Neural cell (in vitro differentiated cells): Measurements from ENCODE around the gene RNF213. TPM values are rescaled to one million over a fixed set of nuclear protein-coding genes. Genes with fewer than 3 reads are reported as not detected.

Experiments used
- H2AFZ ChIP-seq: fragments of 200-600, 300-800 bp; sonication (generic), shearing (Covaris generic); 2 replicates; pipeline ENCODE4 v1.6.0; 2014; ENCODE audit warnings: low read depth, mild to moderate bottlenecking, antibody characterized with exemption, low read length, moderate library complexity
- H3F3A ChIP-seq: fragments of 200-600 bp; shearing (Covaris generic); 2 replicates; pipeline ENCODE4 v1.6.1; 2016; ENCODE audit warnings: mild to moderate bottlenecking, moderate library complexity, mixed read lengths, antibody characterized with exemption, low read length; ENCODE audit not compliant: insufficient read depth, poor library complexity, severe bottlenecking
- H3K27ac ChIP-seq: fragments of 200-600, 300-800 bp; sonication (generic), shearing (Covaris generic); 2 replicates; pipeline ENCODE4 v1.5.1; 2014; ENCODE audit warnings: mild to moderate bottlenecking, low read length, moderate library complexity
- H3K27me3 ChIP-seq: fragments of 300-800, 200-600 bp; sonication (generic), shearing (Covaris generic); 2 replicates; pipeline ENCODE4 v1.6.0; 2014; ENCODE audit warnings: mild to moderate bottlenecking, low read depth, low read length, moderate library complexity; ENCODE audit not compliant: insufficient read depth
- H3K36me3 ChIP-seq: fragments of 300-800, 200-600 bp; sonication (generic), shearing (Covaris generic); 2 replicates; pipeline ENCODE4 v1.5.1; 2014; ENCODE audit warnings: mild to moderate bottlenecking, antibody characterized with exemption, low read length, moderate library complexity; ENCODE audit not compliant: insufficient read depth
- H3K4me2 ChIP-seq: fragments of 300-800, 200-600 bp; sonication (generic), shearing (Covaris generic); 2 replicates; pipeline ENCODE4 v1.6.0; 2014; ENCODE audit warnings: mild to moderate bottlenecking, low read length
- H3K4me3 ChIP-seq: fragments of 300-800, 200-600 bp; sonication (generic), shearing (Covaris generic); 2 replicates; pipeline ENCODE4 v1.5.1; 2014; ENCODE audit warnings: mild to moderate bottlenecking, low read length, moderate library complexity
- H3K79me2 ChIP-seq: fragments of 200-600 bp; shearing (Covaris generic); replicated peaks from 2 replicates; pipeline ENCODE4 v1.6.0; 2014; ENCODE audit warnings: mild to moderate bottlenecking, low read length, moderate library complexity; ENCODE audit not compliant: insufficient read depth
- H3K9ac ChIP-seq: fragments of 300-800, 200-600 bp; sonication (generic), shearing (Covaris generic); 2 replicates; pipeline ENCODE4 v1.6.1; 2016; ENCODE audit warnings: mild to moderate bottlenecking, low read length, mixed read lengths
- H3K9me2 ChIP-seq: fragments of 200-600 bp; shearing (Covaris generic); 2 replicates; pipeline ENCODE4 v1.6.1; 2016; ENCODE audit warnings: mild to moderate bottlenecking, low read length, mixed read lengths; ENCODE audit not compliant: insufficient read depth
- H3K9me3 ChIP-seq: fragments of 200-600, 300-800 bp; sonication (generic), shearing (Covaris generic); 2 replicates; pipeline ENCODE4 v1.6.1; 2016; ENCODE audit warnings: mild to moderate bottlenecking, mixed run types, low read length, moderate library complexity, mixed read lengths
- H4K20me1 ChIP-seq: fragments of 200-600 bp; shearing (Covaris generic); 2 replicates; pipeline ENCODE4 v1.6.1; 2016; ENCODE audit warnings: mild to moderate bottlenecking, mixed run types; ENCODE audit not compliant: insufficient read depth
- EP300 ChIP-seq: fragments of 450-650 bp; conservative IDR thresholded peaks from 2 replicates; pipeline ENCODE4 v1.6.1; 2014; ENCODE audit warnings: antibody characterized with exemption, mild to moderate bottlenecking, moderate library complexity; ENCODE audit not compliant: poor library complexity, severe bottlenecking
- EZH2 ChIP-seq: fragments of 200-600, 300-800 bp; shearing (Covaris generic), sonication (generic); IDR thresholded peaks from 2 replicates; pipeline ENCODE4 v1.6.1; 2014; ENCODE audit warnings: antibody characterized with exemption, low read length, borderline replicate concordance, mild to moderate bottlenecking; ENCODE audit not compliant: insufficient read depth, poor library complexity, severe bottlenecking
- MXI1 ChIP-seq: fragments of 450-650 bp; conservative IDR thresholded peaks from 2 replicates; pipeline ENCODE4 v1.6.1; 2014; ENCODE audit warnings: antibody characterized with exemption, mild to moderate bottlenecking; ENCODE audit not compliant: poor library complexity, severe bottlenecking
- POLR2AphosphoS5 ChIP-seq: IDR thresholded peaks from 2 replicates; pipeline ENCODE4 v1.6.1; 2012
- RAD21 ChIP-seq: fragments of 450-650 bp; conservative IDR thresholded peaks from 2 replicates; pipeline ENCODE4 v1.6.1; 2014; ENCODE audit warnings: antibody characterized with exemption, mild to moderate bottlenecking, moderate library complexity
- SMC3 ChIP-seq: fragments of 450-650 bp; conservative IDR thresholded peaks from 2 replicates; pipeline ENCODE4 v1.6.1; 2014; ENCODE audit warnings: antibody characterized with exemption, mild to moderate bottlenecking, moderate library complexity; ENCODE audit not compliant: poor library complexity
- TAF1 ChIP-seq: IDR thresholded peaks from 2 replicates; pipeline ENCODE4 v1.6.1; 2012; ENCODE audit warnings: low read depth
- polyA plus RNA-seq: library from polyadenylated mRNA; depleted of rRNA; stranded (reverse); fragments of >200 nt; gene quantifications from 2 replicates; pipeline ENCODE4 v1.2.3, GENCODE V29; 2014
- TF ChIP-seq, protein P1 (sequence below): fragments of 450-650 bp; IDR thresholded peaks from 2 replicates; pipeline ENCODE4 v1.5.1; 2014; ENCODE audit warnings: antibody characterized with exemption, mild to moderate bottlenecking, moderate library complexity; ENCODE audit not compliant: poor library complexity, severe bottlenecking
- TF ChIP-seq, protein P2 (sequence below): IDR thresholded peaks from 2 replicates; pipeline ENCODE4 v1.6.1; 2012; ENCODE audit warnings: borderline replicate concordance

Gene RNF213
- polyA plus RNA-seq, 1 donor from 2014 or later, result 1.5 TPM

DNA sequence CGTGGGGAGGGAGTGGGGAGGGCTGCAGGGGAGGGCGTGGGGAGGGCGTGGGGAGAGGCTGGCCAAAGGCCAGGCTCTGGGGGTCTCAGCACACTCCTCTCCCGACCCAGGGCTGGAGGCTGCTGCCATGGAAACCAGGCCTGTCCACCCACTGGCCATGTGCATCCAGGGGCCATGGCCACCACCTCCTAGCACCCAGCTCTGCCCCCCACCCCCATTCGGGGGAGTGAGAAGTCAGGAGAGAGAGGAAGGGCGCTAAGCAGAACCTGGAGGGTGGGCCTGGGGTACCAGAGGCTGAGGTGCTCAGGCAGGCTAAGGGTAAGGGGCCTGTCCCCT, 184.0 kb downstream of the RNF213 start:
- Histone ChIP-seq H2AFZ (no peak overlapping the region), H3K27me3 (no peaks in the 10 kb centered on the region), H4K20me1 (no peaks in the 10 kb centered on the region), H3F3A (no peaks in the 10 kb centered on the region), H3K9me3 (no peaks in the 10 kb centered on the region), H3K79me2 (no peaks in the 10 kb centered on the region), H3K4me2 (no peak overlapping the region), H3K9ac (no peak overlapping the region), H3K9me2 (no peaks in the 10 kb centered on the region), H3K27ac (no peak overlapping the region), H3K4me3 (no peak overlapping the region), H3K36me3 (no peaks in the 10 kb centered on the region)
- TF ChIP-seq RAD21, result no peak
- TF ChIP-seq POLR2AphosphoS5, result no peak
- TF ChIP-seq, protein P1, sequence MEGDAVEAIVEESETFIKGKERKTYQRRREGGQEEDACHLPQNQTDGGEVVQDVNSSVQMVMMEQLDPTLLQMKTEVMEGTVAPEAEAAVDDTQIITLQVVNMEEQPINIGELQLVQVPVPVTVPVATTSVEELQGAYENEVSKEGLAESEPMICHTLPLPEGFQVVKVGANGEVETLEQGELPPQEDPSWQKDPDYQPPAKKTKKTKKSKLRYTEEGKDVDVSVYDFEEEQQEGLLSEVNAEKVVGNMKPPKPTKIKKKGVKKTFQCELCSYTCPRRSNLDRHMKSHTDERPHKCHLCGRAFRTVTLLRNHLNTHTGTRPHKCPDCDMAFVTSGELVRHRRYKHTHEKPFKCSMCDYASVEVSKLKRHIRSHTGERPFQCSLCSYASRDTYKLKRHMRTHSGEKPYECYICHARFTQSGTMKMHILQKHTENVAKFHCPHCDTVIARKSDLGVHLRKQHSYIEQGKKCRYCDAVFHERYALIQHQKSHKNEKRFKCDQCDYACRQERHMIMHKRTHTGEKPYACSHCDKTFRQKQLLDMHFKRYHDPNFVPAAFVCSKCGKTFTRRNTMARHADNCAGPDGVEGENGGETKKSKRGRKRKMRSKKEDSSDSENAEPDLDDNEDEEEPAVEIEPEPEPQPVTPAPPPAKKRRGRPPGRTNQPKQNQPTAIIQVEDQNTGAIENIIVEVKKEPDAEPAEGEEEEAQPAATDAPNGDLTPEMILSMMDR, result no peak
- no peak for TF ChIP-seq SMC3
- no peak for TF ChIP-seq TAF1
- TF ChIP-seq, protein P2, sequence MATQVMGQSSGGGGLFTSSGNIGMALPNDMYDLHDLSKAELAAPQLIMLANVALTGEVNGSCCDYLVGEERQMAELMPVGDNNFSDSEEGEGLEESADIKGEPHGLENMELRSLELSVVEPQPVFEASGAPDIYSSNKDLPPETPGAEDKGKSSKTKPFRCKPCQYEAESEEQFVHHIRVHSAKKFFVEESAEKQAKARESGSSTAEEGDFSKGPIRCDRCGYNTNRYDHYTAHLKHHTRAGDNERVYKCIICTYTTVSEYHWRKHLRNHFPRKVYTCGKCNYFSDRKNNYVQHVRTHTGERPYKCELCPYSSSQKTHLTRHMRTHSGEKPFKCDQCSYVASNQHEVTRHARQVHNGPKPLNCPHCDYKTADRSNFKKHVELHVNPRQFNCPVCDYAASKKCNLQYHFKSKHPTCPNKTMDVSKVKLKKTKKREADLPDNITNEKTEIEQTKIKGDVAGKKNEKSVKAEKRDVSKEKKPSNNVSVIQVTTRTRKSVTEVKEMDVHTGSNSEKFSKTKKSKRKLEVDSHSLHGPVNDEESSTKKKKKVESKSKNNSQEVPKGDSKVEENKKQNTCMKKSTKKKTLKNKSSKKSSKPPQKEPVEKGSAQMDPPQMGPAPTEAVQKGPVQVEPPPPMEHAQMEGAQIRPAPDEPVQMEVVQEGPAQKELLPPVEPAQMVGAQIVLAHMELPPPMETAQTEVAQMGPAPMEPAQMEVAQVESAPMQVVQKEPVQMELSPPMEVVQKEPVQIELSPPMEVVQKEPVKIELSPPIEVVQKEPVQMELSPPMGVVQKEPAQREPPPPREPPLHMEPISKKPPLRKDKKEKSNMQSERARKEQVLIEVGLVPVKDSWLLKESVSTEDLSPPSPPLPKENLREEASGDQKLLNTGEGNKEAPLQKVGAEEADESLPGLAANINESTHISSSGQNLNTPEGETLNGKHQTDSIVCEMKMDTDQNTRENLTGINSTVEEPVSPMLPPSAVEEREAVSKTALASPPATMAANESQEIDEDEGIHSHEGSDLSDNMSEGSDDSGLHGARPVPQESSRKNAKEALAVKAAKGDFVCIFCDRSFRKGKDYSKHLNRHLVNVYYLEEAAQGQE, result no peak
- no peak for TF ChIP-seq EP300
- no peak for TF ChIP-seq EZH2
- TF ChIP-seq MXI1, result no peak

DNA sequence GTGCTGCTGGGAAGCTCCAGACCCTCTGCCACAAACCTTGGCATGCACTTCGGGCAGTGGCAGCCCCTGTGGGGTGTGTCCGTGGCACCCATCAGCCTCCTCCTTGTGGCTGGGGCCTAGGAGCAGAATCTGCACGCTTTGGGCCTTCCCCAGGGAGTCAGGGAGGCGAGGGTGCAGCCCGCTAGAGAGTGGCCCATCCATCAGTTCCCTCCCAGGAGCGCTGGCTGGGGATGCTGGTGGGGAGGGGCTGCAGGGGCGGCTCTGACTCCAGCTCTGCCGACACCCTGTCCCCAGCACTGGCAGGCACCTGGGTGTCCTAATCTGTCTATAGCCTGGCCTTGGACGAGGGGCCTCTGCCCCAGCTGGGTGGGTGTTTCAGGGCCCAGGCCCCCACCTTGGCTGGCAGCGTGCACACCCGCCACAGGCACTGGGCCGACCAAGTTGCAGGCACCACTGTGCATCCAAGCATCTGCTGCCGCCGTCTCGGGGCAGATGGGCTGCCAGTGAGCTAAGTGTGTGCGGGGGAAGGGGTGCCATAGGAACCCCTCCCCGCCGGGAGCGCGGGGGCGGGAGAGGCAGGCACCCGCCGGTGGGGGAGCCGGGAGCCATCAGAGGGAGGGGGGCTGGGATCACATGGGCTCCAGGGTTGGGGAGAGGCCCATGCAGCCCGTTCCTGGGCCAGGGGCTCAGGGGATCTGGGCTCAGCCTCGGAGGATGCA, 184.5 kb downstream of the RNF213 start:
- H3K27ac ChIP-seq, result no peak overlapping the region
- no peaks in the 10 kb centered on the region for H3K79me2 ChIP-seq
- TF ChIP-seq POLR2AphosphoS5 (no peak), SMC3 (no peak), RAD21 (no peak), EZH2 (no peak), MXI1 (no peak), TAF1 (no peak), EP300 (no peak)
- TF ChIP-seq, protein P2, result no peak
- TF ChIP-seq, protein P1, result no peak
- H3K9ac ChIP-seq, result no peak overlapping the region
- H3K4me2 ChIP-seq, result no peak overlapping the region
- H2AFZ ChIP-seq, result no peak overlapping the region
- no peaks in the 10 kb centered on the region for H4K20me1 ChIP-seq
- no peaks in the 10 kb centered on the region for H3K9me3 ChIP-seq
- H3F3A ChIP-seq, result no peaks in the 10 kb centered on the region
- H3K36me3 ChIP-seq, result no peaks in the 10 kb centered on the region
- no peak overlapping the region for H3K4me3 ChIP-seq
- no peaks in the 10 kb centered on the region for H3K27me3 ChIP-seq
- no peaks in the 10 kb centered on the region for H3K9me2 ChIP-seq
